Hepatocyte (in vitro differentiated cells): ENCODE measurements around the gene GINS2. TPM values are rescaled to one million over a fixed set of nuclear protein-coding genes. Genes with fewer than 3 reads are reported as not detected.

Experiments
- DNase-seq: peaks from one replicate; pipeline ENCODE4 v3.0.0-alpha.2; 2016; ENCODE audit warnings: low spot score
- H2AFZ ChIP-seq: fragments of 200-600 bp; sonication (generic); 2 replicates; pipeline ENCODE4 v1.6.0; 2016; ENCODE audit warnings: antibody characterized with exemption, mild to moderate bottlenecking
- H3K27ac ChIP-seq: fragments of 200-600 bp; sonication (generic); 2 replicates; pipeline ENCODE4 v1.5.1; 2016; ENCODE audit warnings: mild to moderate bottlenecking
- H3K27me3 ChIP-seq: fragments of 200-600 bp; sonication (generic); 2 replicates; pipeline ENCODE4 v1.6.1; 2016
- H3K36me3 ChIP-seq: fragments of 200-600 bp; sonication (generic); replicated peaks from 2 replicates; pipeline ENCODE4 v1.5.1; 2016; ENCODE audit warnings: low read depth; ENCODE audit not compliant: insufficient read depth
- H3K4me1 ChIP-seq: fragments of 200-600 bp; sonication (generic); 2 replicates; pipeline ENCODE4 v1.5.1; 2016; ENCODE audit warnings: mild to moderate bottlenecking, moderate library complexity; ENCODE audit not compliant: insufficient read depth
- H3K4me2 ChIP-seq: fragments of 200-600 bp; sonication (generic); 2 replicates; pipeline ENCODE4 v1.6.0; 2016
- H3K4me3 ChIP-seq: fragments of 200-600 bp; sonication (generic); 2 replicates; pipeline ENCODE4 v1.5.1; 2016; ENCODE audit warnings: mild to moderate bottlenecking
- H3K79me2 ChIP-seq: fragments of 200-600 bp; sonication (generic); 2 replicates; pipeline ENCODE4 v1.6.0; 2017; ENCODE audit warnings: mild to moderate bottlenecking
- H3K9me2 ChIP-seq: fragments of 200-600 bp; sonication (generic); replicated peaks from 2 replicates; pipeline ENCODE4 v1.6.0; 2017; ENCODE audit warnings: mild to moderate bottlenecking; ENCODE audit not compliant: insufficient read depth
- H3K9me3 ChIP-seq: fragments of 200-600 bp; sonication (generic); 2 replicates; pipeline ENCODE4 v1.5.1; 2016; ENCODE audit warnings: low read depth, mild to moderate bottlenecking
- H4K20me1 ChIP-seq: fragments of 200-600 bp; sonication (generic); 2 replicates; pipeline ENCODE4 v1.6.0; 2016; ENCODE audit warnings: mild to moderate bottlenecking; ENCODE audit not compliant: insufficient read depth, poor library complexity, severe bottlenecking
- EZH2 ChIP-seq: fragments of 200-600 bp; sonication (generic); IDR thresholded peaks from 2 replicates; pipeline ENCODE4 v1.6.1; 2016; ENCODE audit warnings: antibody characterized with exemption, mild to moderate bottlenecking, borderline replicate concordance
- EZH2phosphoT487 ChIP-seq: fragments of 200-600 bp; sonication (generic); IDR thresholded peaks from one replicate; pipeline ENCODE4 v1.6.1; 2018; ENCODE audit warnings: antibody characterized with exemption, mild to moderate bottlenecking, low read depth, moderate library complexity; ENCODE audit not compliant: unreplicated experiment, severe bottlenecking
- WGBS: methylation state at CpG from one replicate; pipeline ENCODE4 v1.1.6; 2016; ENCODE audit warnings: low lambda C conversion rate; ENCODE audit errors: missing lambda C conversion rate; 5-methylcytosine and 5-hydroxymethylcytosine counted together
- polyA plus RNA-seq: library from polyadenylated mRNA; unstranded; fragments of >200 nt; fragmentation: Nextera tagmentation; extraction: Ambion mirVana; gene quantifications from 2 replicates; pipeline ENCODE4 v1.2.1, GENCODE V29; 2016
- total RNA-seq: library from RNA; depleted of rRNA; stranded (reverse); fragments of >200 nt; gene quantifications from 2 replicates; pipeline ENCODE4 v1.2.3, GENCODE V29; 2014
- TF ChIP-seq, protein P1 (sequence below): fragments of 200-600 bp; sonication (generic); IDR thresholded peaks from 2 replicates; pipeline ENCODE4 v1.5.1; 2016; ENCODE audit warnings: antibody characterized with exemption, mild to moderate bottlenecking; ENCODE audit not compliant: poor library complexity

Gene GINS2
- total and polyA plus RNA-seq, 2 experiments from 2014 or later = 6.3 to 7.5 TPM

DNA sequence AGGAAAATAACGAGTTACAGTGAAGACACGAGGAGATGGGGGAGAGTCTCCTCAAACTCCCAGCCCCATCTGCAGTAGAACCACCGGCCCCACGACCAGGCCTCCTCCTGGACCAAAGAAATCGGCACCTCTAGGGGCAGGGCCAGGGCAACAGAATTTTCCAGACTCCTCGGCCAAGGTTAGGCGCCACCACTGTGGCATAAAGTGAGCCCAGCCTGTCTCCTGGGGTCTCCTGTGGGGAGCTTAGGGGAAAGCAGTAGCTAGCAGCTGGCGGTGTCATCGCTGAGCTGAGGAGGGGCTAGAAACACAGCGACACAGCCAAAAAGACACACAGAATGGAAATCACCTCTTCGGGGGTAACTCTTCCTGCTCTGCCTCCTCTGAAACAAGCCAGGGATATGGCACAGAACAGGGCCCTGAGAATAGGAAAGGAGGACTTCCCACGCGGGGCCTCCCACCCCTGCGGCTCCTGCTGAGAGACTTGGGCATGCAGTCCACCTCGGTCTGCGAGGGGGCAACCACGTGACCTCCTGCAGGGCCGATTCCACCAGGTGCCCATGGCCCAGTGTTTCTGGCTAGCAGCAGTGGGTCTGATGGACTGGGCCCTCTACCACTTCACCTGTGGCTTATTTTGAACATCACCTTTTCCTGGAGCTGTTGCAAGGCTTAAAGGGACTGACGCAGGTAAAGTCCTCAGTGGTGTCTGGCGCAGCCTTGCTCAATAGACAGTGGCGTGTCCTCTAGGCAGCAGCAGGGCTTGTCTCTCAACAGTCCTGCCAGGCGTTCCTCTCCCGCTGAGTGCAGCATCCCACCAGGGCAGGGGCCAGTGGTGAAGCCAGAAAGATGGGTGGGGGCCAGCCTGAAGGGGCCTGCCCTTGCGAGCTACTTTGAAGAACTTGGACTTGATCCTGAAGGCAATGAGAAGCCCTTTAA lies 6.7 kb upstream of the GINS2 start:
- Histone ChIP-seq H3K27me3 (no peaks in the 10 kb centered on the region), H2AFZ (no peak overlapping the region), H3K27ac (no peak overlapping the region), H3K4me3 (no peak overlapping the region), H3K36me3 (no peaks in the 10 kb centered on the region), H3K4me1 (no peaks in the 10 kb centered on the region), H3K9me3 (no peaks in the 10 kb centered on the region), H3K4me2 (no peak overlapping the region), H3K9me2 (no peaks in the 10 kb centered on the region), H4K20me1 (no peaks in the 10 kb centered on the region), H3K79me2 (no peaks in the 10 kb centered on the region)
- TF ChIP-seq, protein P1, sequence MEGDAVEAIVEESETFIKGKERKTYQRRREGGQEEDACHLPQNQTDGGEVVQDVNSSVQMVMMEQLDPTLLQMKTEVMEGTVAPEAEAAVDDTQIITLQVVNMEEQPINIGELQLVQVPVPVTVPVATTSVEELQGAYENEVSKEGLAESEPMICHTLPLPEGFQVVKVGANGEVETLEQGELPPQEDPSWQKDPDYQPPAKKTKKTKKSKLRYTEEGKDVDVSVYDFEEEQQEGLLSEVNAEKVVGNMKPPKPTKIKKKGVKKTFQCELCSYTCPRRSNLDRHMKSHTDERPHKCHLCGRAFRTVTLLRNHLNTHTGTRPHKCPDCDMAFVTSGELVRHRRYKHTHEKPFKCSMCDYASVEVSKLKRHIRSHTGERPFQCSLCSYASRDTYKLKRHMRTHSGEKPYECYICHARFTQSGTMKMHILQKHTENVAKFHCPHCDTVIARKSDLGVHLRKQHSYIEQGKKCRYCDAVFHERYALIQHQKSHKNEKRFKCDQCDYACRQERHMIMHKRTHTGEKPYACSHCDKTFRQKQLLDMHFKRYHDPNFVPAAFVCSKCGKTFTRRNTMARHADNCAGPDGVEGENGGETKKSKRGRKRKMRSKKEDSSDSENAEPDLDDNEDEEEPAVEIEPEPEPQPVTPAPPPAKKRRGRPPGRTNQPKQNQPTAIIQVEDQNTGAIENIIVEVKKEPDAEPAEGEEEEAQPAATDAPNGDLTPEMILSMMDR = no peak
- TF ChIP-seq EZH2phosphoT487 (no peak), EZH2 (no peak)
- no peak for DNase-seq
- WGBS = 87% methylated on average over 24 of the region's 24 CpGs

- Histone ChIP-seq H3K79me2 (peaks cover 9% of the 10 kb centered on the region), H3K9me2 (no peaks in the 10 kb centered on the region), H2AFZ (no peak overlapping the region), H4K20me1 (no peaks in the 10 kb centered on the region), H3K36me3 (no peaks in the 10 kb centered on the region), H3K27me3 (no peaks in the 10 kb centered on the region), H3K27ac (no peak overlapping the region), H3K4me3 (no peak overlapping the region), H3K4me1 (peaks cover 6% of the 10 kb centered on the region), H3K9me3 (no peaks in the 10 kb centered on the region), H3K4me2 (no peak overlapping the region)
- TF ChIP-seq EZH2phosphoT487 = no peak
- TF ChIP-seq, protein P1 = no peak
- TF ChIP-seq EZH2 = no peak
- WGBS = 40% methylated on average over 7 of the region's 7 CpGs
- DNase-seq = peak; percentile 46
These were observed 1.8 kb upstream of the GINS2 start for GRCh38 chr16:85690469-85691064.

GRCh38 chr16:85689950-85690320 lies 1.2 kb upstream of the GINS2 start:
- TF ChIP-seq EZH2 = no peak
- TF ChIP-seq EZH2phosphoT487 = no peak
- TF ChIP-seq, protein P1 = no peak
- no peaks in the 10 kb centered on the region for H3K9me2 ChIP-seq
- no peak overlapping the region for H3K4me2 ChIP-seq
- no peaks in the 10 kb centered on the region for H3K9me3 ChIP-seq
- no peaks in the 10 kb centered on the region for H3K27me3 ChIP-seq
- no peak overlapping the region for H3K27ac ChIP-seq
- peaks cover 6% of the 10 kb centered on the region for H3K4me1 ChIP-seq
- no peaks in the 10 kb centered on the region for H4K20me1 ChIP-seq
- DNase-seq = no peak
- H2AFZ ChIP-seq = no peak overlapping the region
- H3K79me2 ChIP-seq = peaks cover 9% of the 10 kb centered on the region
- H3K4me3 ChIP-seq = no peak overlapping the region
- no peaks in the 10 kb centered on the region for H3K36me3 ChIP-seq
- WGBS = 69% methylated on average over 9 of the region's 9 CpGs
